B cell (primary cell): ENCODE data around the gene IKZF1. TPM values are rescaled to one million over a fixed set of nuclear protein-coding genes. Genes with fewer than 3 reads are reported as not detected.

Source experiments
- ATAC-seq: fragments of 200-7000 bp; cut with Tn5 transposase; one replicate; pipeline ENCODE4 v1.10.0; 2021; ENCODE audit warnings: low read depth, mild to moderate bottlenecking, moderate number of reproducible peaks, moderate library complexity
- CTCF ChIA-PET: fragments of 350-600 bp; sonication (Branson Sonifier 250); formaldehyde crosslinking; loops from one replicate; lab custom pipeline; 2021; ENCODE audit warnings: antibody characterized with exemption, inconsistent platforms; lab: Charles Lee
- POLR2A ChIA-PET: fragments of 350-600 bp; sonication (Branson Sonifier 250); formaldehyde crosslinking; loops from one replicate; lab custom pipeline; 2021; ENCODE audit warnings: antibody characterized with exemption; lab: Charles Lee
- DNase-seq: peaks from one replicate; pipeline ENCODE4 v3.0.0; 2013
- H2AFZ ChIP-seq: 2 replicates; pipeline ENCODE4 v1.6.1; 2012; ENCODE audit warnings: mild to moderate bottlenecking, low read depth, low read length; ENCODE audit not compliant: insufficient read depth, poor library complexity, severe bottlenecking
- H3K27ac ChIP-seq, 2 donors: 1 replicate in 1 of 2; 2 replicates in 1 of 2; pipeline ENCODE4 v1.5.1; 2012 to 2013; ENCODE audit warnings: low read length in 2 of 2, mild to moderate bottlenecking in 2 of 2, moderate library complexity in 1 of 2
- H3K27me3 ChIP-seq, 4 experiments: fragments of 200-600 bp in 1 of 4; sonication (generic) in 1 of 4; replicated peaks in 1 of 4; 1 replicate in 2 of 4; 2 replicates in 2 of 4; pipeline versions ENCODE4 v1.6.1 to v1.7.0; 2013 to 2016; ENCODE audit warnings: low read length in 3 of 4, mild to moderate bottlenecking in 2 of 4, mixed read lengths in 1 of 4, moderate library complexity in 1 of 4; ENCODE audit not compliant: insufficient read depth in 4 of 4, control insufficient read depth in 3 of 4; ENCODE audit errors: control extremely low read depth in 1 of 4
- H3K36me3 ChIP-seq, 2 experiments: replicated peaks in 1 of 2; 1 replicate in 1 of 2; 2 replicates in 1 of 2; pipeline versions ENCODE4 v1.6.1 to v1.7.1; 2013; ENCODE audit warnings: low read length in 1 of 2; ENCODE audit not compliant: insufficient read depth in 2 of 2, control insufficient read depth in 1 of 2; ENCODE audit errors: control extremely low read depth in 1 of 2, extremely low read depth in 1 of 2
- H3K4me1 ChIP-seq, 2 donors: fragments of 200-600 bp in 1 of 2; sonication (generic) in 1 of 2; 1 replicate in 1 of 2; 2 replicates in 1 of 2; pipeline versions ENCODE4 v1.5.1 to v1.6.1; 2013 to 2017; ENCODE audit warnings: low read length in 2 of 2; ENCODE audit not compliant: control insufficient read depth in 2 of 2, insufficient read depth in 2 of 2
- H3K4me2 ChIP-seq: replicated peaks from 2 replicates; pipeline ENCODE3; 2012; ENCODE audit warnings: mild to moderate bottlenecking, low read depth, low read length; ENCODE audit not compliant: poor library complexity, severe bottlenecking
- H3K4me3 ChIP-seq, 5 experiments: fragments of 200-600 bp in 1 of 5; sonication (generic) in 1 of 5; 1 replicate in 3 of 5; 2 replicates in 2 of 5; pipeline versions ENCODE4 v1.5.1 to v1.7.0; 2011 to 2016; ENCODE audit warnings: low read length in 4 of 5, mild to moderate bottlenecking in 4 of 5, low read depth in 2 of 5, control low read depth in 1 of 5, moderate library complexity in 1 of 5; ENCODE audit not compliant: insufficient read depth in 1 of 5; ENCODE audit errors: control extremely low read depth in 1 of 5, extremely low read depth in 1 of 5
- H3K79me2 ChIP-seq: fragments of 200-600 bp; sonication (generic); one replicate; pipeline ENCODE4 v1.6.0; 2016; ENCODE audit warnings: low read length; ENCODE audit not compliant: control insufficient read depth, insufficient read depth
- H3K9ac ChIP-seq: fragments of 200-600 bp; sonication (generic); 2 replicates; pipeline ENCODE4 v1.6.1; 2017; ENCODE audit warnings: mild to moderate bottlenecking, low read length, moderate library complexity
- H3K9me3 ChIP-seq, 3 donors: one replicate each; pipeline versions ENCODE4 v1.6.1 to v1.7.1; 2013; ENCODE audit warnings: low read length in 2 of 3; ENCODE audit not compliant: control insufficient read depth in 2 of 3, insufficient read depth in 1 of 3; ENCODE audit errors: control extremely low read depth in 1 of 3
- H4K20me1 ChIP-seq: 2 replicates; pipeline ENCODE4 v1.6.0; 2012; ENCODE audit warnings: mild to moderate bottlenecking, low read length; ENCODE audit not compliant: insufficient read depth, control insufficient read depth, poor library complexity, severe bottlenecking
- H3K27ac Mint-ChIP-seq: one replicate; pipeline ENCODE4 v1.8.0; 2021; ENCODE audit warnings: mixed read lengths
- H3K27me3 Mint-ChIP-seq: one replicate; pipeline ENCODE4 v1.8.0; 2021; ENCODE audit warnings: mixed read lengths
- H3K4me1 Mint-ChIP-seq: one replicate; pipeline ENCODE4 v1.8.0; 2021; ENCODE audit warnings: mixed read lengths
- H3K4me3 Mint-ChIP-seq: one replicate; pipeline ENCODE4 v1.8.0; 2021; ENCODE audit warnings: mixed read lengths
- H3K9me3 Mint-ChIP-seq: one replicate; pipeline ENCODE4 v1.8.0; 2022; ENCODE audit warnings: mixed read lengths; ENCODE audit not compliant: insufficient read depth
- CTCF ChIP-seq: fragments of 200-600 bp; IDR thresholded peaks from one replicate; pipeline ENCODE4 v1.8.0; 2022; ENCODE audit warnings: antibody characterized with exemption, mild to moderate bottlenecking
- EZH2 ChIP-seq: IDR thresholded peaks from 2 replicates; pipeline ENCODE4 v1.6.1; 2012; ENCODE audit warnings: borderline replicate concordance, low read depth, mild to moderate bottlenecking, moderate library complexity, low read length; ENCODE audit not compliant: insufficient read depth, poor library complexity, severe bottlenecking
- WGBS: methylation state at CpG from one replicate; pipeline ENCODE4 v1.1.5; 2013; ENCODE audit warnings: missing lambda C conversion rate; ENCODE audit not compliant: insufficient coverage; 5-methylcytosine and 5-hydroxymethylcytosine counted together
- intact Hi-C: fragments of 100-400 bp; cut with micrococcal nuclease; formaldehyde crosslinking; loops from one replicate; pipeline ENCODE4 v1.10.0; 2022
- polyA plus RNA-seq: library from polyadenylated mRNA; depleted of rRNA; stranded (reverse); fragments of >200 nt; gene quantifications from 2 replicates; pipeline ENCODE4 v1.2.3, GENCODE V29; 2012
- total RNA-seq, 2 donors: library from RNA; stranded (reverse); fragments of 120-200 nt in 1 of 2; gene quantifications; 1 replicate in 1 of 2; 2 replicates in 1 of 2; pipeline versions ENCODE4 v1.2.3 to v1.2.4, GENCODE V29; 2013 to 2022

Gene IKZF1
- total and polyA plus RNA-seq, 2 donors (not counting 1 experiment from before 2014, with no cell fraction given): 199 to 254 TPM

- Histone ChIP-seq H3K27ac (peak overlapping the region; percentile 54 to 83), H3K4me1 (peaks cover 75 to 81% of the 10 kb centered on the region in 2 donors), H4K20me1 (peaks cover 30% of the 10 kb centered on the region), H3K4me2 (peak overlapping the region; percentile 82), H3K9me3 (no peaks in the 10 kb centered on the region), H3K4me3 (peak overlapping the region in 4 of 5 experiments; percentile 3 to 41 (median 22)), H2AFZ (peak overlapping the region; percentile 43), H3K9ac (peak overlapping the region; percentile 43), H3K36me3 (peaks cover 25 to 48% of the 10 kb centered on the region in 2 experiments), H3K27me3 (no peaks in the 10 kb centered on the region), H3K79me2 (peaks cover 100% of the 10 kb centered on the region)
- TF ChIP-seq CTCF (peak; percentile 25), EZH2 (no peak)
- POLR2A ChIA-PET: interaction anchor here (0.8 to 2.7 kb wide), 6 partner anchors 11 to 50 kb away, joined by 3 to 10 read pairs (median 5); partner anchors contain the start of gene IKZF1
- CTCF ChIA-PET: interaction anchor here (0.9 to 5.3 kb wide), 9 partner anchors 8 to 113 kb away, joined by 3 to 49 read pairs (median 4); partner anchors contain the start of gene IKZF1
- H3K4me3 Mint-ChIP-seq: peak overlapping the region; percentile 73
- no peaks in the 10 kb centered on the region for H3K27me3 Mint-ChIP-seq
- ATAC-seq (peak; percentile 50), DNase-seq (peak; percentile 59)
- no peaks in the 10 kb centered on the region for H3K9me3 Mint-ChIP-seq
- H3K4me1 Mint-ChIP-seq: peaks cover 92% of the 10 kb centered on the region
- peak overlapping the region; percentile 96 for H3K27ac Mint-ChIP-seq
- intact Hi-C loops: loop anchor here (1.0 to 5.0 kb wide), 5 partner anchors 9 to 99 kb away; no protein-coding TSS in a partner anchor
- 36% methylated on average over 15 of the region's 17 CpGs for WGBS
Observed at GRCh38 chr7:50317697-50318669, 13.5 kb downstream of the IKZF1 start.
